CD14-positive monocyte (primary cell): ENCODE results near the gene MAP3K10. TPM values are rescaled to one million over a fixed set of nuclear protein-coding genes. Genes with fewer than 3 reads are reported as not detected.

Experiments
- DNase-seq, 3 donors: peaks; one replicate each; pipeline ENCODE4 v3.0.0-alpha.2; 2011 to 2022
- H2AFZ ChIP-seq: 2 replicates; pipeline ENCODE4 v1.6.0; 2012; ENCODE audit warnings: mild to moderate bottlenecking, low read depth, low read length, inconsistent platforms; ENCODE audit not compliant: insufficient read depth, poor library complexity, severe bottlenecking
- H3K27ac ChIP-seq, 2 donors: 1 replicate in 1 of 2; 2 replicates in 1 of 2; pipeline ENCODE4 v1.5.1; 2012 to 2013; ENCODE audit warnings: low read length in 2 of 2, control low read depth in 1 of 2, inconsistent platforms in 1 of 2, low read depth in 1 of 2, mild to moderate bottlenecking in 1 of 2
- H3K27me3 ChIP-seq, 2 donors: one replicate each; pipeline versions ENCODE4 v1.6.0 to v1.6.1; 2011 to 2013; ENCODE audit warnings: low read length in 2 of 2; ENCODE audit not compliant: control insufficient read depth in 2 of 2, insufficient read depth in 2 of 2
- H3K36me3 ChIP-seq, 2 donors: replicated peaks in 1 of 2; 1 replicate in 1 of 2; 2 replicates in 1 of 2; pipeline versions ENCODE4 v1.5.1 to v1.6.1; 2012 to 2013; ENCODE audit warnings: low read length in 2 of 2, control low read depth in 1 of 2, inconsistent platforms in 1 of 2, mild to moderate bottlenecking in 1 of 2; ENCODE audit not compliant: insufficient read depth in 2 of 2, control insufficient read depth in 1 of 2
- H3K4me1 ChIP-seq, 2 donors: 1 replicate in 1 of 2; 2 replicates in 1 of 2; pipeline versions ENCODE4 v1.5.1 to v1.6.1; 2012 to 2013; ENCODE audit warnings: low read length in 2 of 2, control low read depth in 1 of 2, inconsistent platforms in 1 of 2, mild to moderate bottlenecking in 1 of 2, moderate library complexity in 1 of 2; ENCODE audit not compliant: insufficient read depth in 2 of 2, control insufficient read depth in 1 of 2
- H3K4me2 ChIP-seq: replicated peaks from 2 replicates; pipeline ENCODE3; 2012; ENCODE audit warnings: low read length, moderate library complexity, mild to moderate bottlenecking; ENCODE audit not compliant: poor library complexity, severe bottlenecking; ENCODE audit errors: extremely low read depth
- H3K4me3 ChIP-seq, 3 experiments: fragments of 200-600 bp in 1 of 3; sonication (generic) in 1 of 3; replicated peaks in 1 of 3; 1 replicate in 2 of 3; 2 replicates in 1 of 3; pipeline ENCODE4 v1.5.1; 2011 to 2013; ENCODE audit warnings: low read length in 3 of 3, mild to moderate bottlenecking in 3 of 3, control low read depth in 2 of 3, low read depth in 2 of 3, inconsistent platforms in 1 of 3, moderate library complexity in 1 of 3
- H3K79me2 ChIP-seq: 2 replicates; pipeline ENCODE4 v1.6.0; 2012; ENCODE audit warnings: mild to moderate bottlenecking, control low read depth, inconsistent platforms, low read length, moderate library complexity; ENCODE audit not compliant: insufficient read depth
- H3K9ac ChIP-seq: 2 replicates; pipeline ENCODE4 v1.6.0; 2017; ENCODE audit warnings: low read length, mild to moderate bottlenecking; ENCODE audit not compliant: insufficient read depth, poor library complexity, severe bottlenecking
- H3K9me3 ChIP-seq, 2 donors: replicated peaks in 1 of 2; 1 replicate in 1 of 2; 2 replicates in 1 of 2; pipeline versions ENCODE4 v1.5.1 to v1.6.1; 2012 to 2013; ENCODE audit warnings: low read length in 2 of 2, control low read depth in 1 of 2; ENCODE audit not compliant: control insufficient read depth in 1 of 2, insufficient read depth in 1 of 2
- H4K20me1 ChIP-seq: 2 replicates; pipeline ENCODE4 v1.6.0; 2012; ENCODE audit warnings: mild to moderate bottlenecking, low read length, control low read depth, moderate library complexity; ENCODE audit not compliant: insufficient read depth
- H3K27ac Mint-ChIP-seq, 7 donors: one replicate each; pipeline ENCODE4 v1.8.0; 2020; ENCODE audit warnings: mild to moderate bottlenecking in 7 of 7, mixed read lengths in 7 of 7, moderate library complexity in 6 of 7, inconsistent platforms in 2 of 7
- H3K27me3 Mint-ChIP-seq, 3 donors: one replicate each; pipeline ENCODE4 v1.8.0; 2021 to 2022; ENCODE audit warnings: low read depth in 3 of 3, mild to moderate bottlenecking in 3 of 3, mixed read lengths in 3 of 3, moderate library complexity in 3 of 3, inconsistent platforms in 1 of 3
- H3K36me3 Mint-ChIP-seq, 2 donors: one replicate each; pipeline ENCODE4 v1.8.0; 2020; ENCODE audit warnings: mixed read lengths in 2 of 2, inconsistent platforms in 1 of 2, mild to moderate bottlenecking in 1 of 2
- H3K4me1 Mint-ChIP-seq: one replicate; pipeline ENCODE4 v1.8.0; 2020; ENCODE audit warnings: mild to moderate bottlenecking, mixed read lengths
- H3K4me3 Mint-ChIP-seq, 2 donors: one replicate each; pipeline ENCODE4 v1.8.0; 2020; ENCODE audit warnings: mild to moderate bottlenecking in 2 of 2, mixed read lengths in 2 of 2, moderate library complexity in 1 of 2
- H3K9me3 Mint-ChIP-seq, 7 donors: one replicate each; pipeline ENCODE4 v1.8.0; 2020 to 2022; ENCODE audit warnings: mixed read lengths in 7 of 7, mild to moderate bottlenecking in 6 of 7, moderate library complexity in 6 of 7, inconsistent platforms in 2 of 7
- CTCF ChIP-seq: fragments of 200-600 bp; IDR thresholded peaks from one replicate; pipeline ENCODE4 v1.8.0; 2022; ENCODE audit warnings: antibody characterized with exemption, mild to moderate bottlenecking
- WGBS: methylation state at CpG from one replicate; pipeline ENCODE4 v1.1.5; 2013; ENCODE audit warnings: missing lambda C conversion rate; ENCODE audit not compliant: insufficient coverage; 5-methylcytosine and 5-hydroxymethylcytosine counted together
- intact Hi-C, 2 donors: fragments of 100-400 bp; cut with micrococcal nuclease; formaldehyde crosslinking; loops; one replicate each; pipeline versions ENCODE4 v1.15.0 to v1.15.1; 2023
- polyA plus RNA-seq, 3 donors: library from polyadenylated mRNA; depleted of rRNA in 1 of 3; unstranded in 2 of 3; stranded (reverse) in 1 of 3; fragments of 300-500 nt in 2 of 3; fragments of >200 nt in 1 of 3; fragmentation: Illumina TruSeq in 2 of 3; gene quantifications; 1 replicate in 2 of 3; 2 replicates in 1 of 3; pipeline ENCODE4 v1.2.3, GENCODE V29; 2012 to 2021

Gene MAP3K10
- polyA plus RNA-seq, 3 donors: 0.05 to 9.1 TPM; not detected in 1

GRCh38 chr19:40253611-40254092, 62.4 kb downstream of the MAP3K10 start:
- peaks cover 52% of the 10 kb centered on the region for H4K20me1 ChIP-seq
- Mint-ChIP-seq H3K27ac (no peak overlapping the region), H3K36me3 (peaks cover 66 to 80% of the 10 kb centered on the region in 2 donors), H3K4me3 (no peak overlapping the region), H3K4me1 (no peaks in the 10 kb centered on the region), H3K27me3 (peaks cover 0 to 4% (median 0%) of the 10 kb centered on the region in 3 donors), H3K9me3 (no peaks in the 10 kb centered on the region)
- WGBS: 95% methylated on average over 6 of the region's 8 CpGs
- H3K4me2 ChIP-seq: no peak overlapping the region
- H3K27ac ChIP-seq: no peak overlapping the region
- H2AFZ ChIP-seq: no peak overlapping the region
- intact Hi-C loops: no loop called here
- H3K4me3 ChIP-seq: no peak overlapping the region
- peaks cover 27% of the 10 kb centered on the region for H3K79me2 ChIP-seq
- no peaks in the 10 kb centered on the region for H3K9me3 ChIP-seq
- H3K27me3 ChIP-seq: no peaks in the 10 kb centered on the region
- H3K4me1 ChIP-seq: no peaks in the 10 kb centered on the region
- DNase-seq: no peak
- no peak overlapping the region for H3K9ac ChIP-seq
- TF ChIP-seq CTCF: no peak
- H3K36me3 ChIP-seq: peaks cover 69 to 87% of the 10 kb centered on the region in 2 donors

GRCh38 chr19:40254714-40255418, 63.6 kb downstream of the MAP3K10 start:
- no peak overlapping the region for H3K9ac ChIP-seq
- H3K4me3 ChIP-seq: no peak overlapping the region
- Mint-ChIP-seq H3K27ac (peak overlapping the region in 2 of 7 donors; percentile 8 to 26), H3K4me1 (no peaks in the 10 kb centered on the region), H3K27me3 (peaks cover 0 to 4% (median 0%) of the 10 kb centered on the region in 3 donors), H3K4me3 (no peak overlapping the region), H3K9me3 (no peaks in the 10 kb centered on the region), H3K36me3 (peaks cover 66 to 75% of the 10 kb centered on the region in 2 donors)
- H3K79me2 ChIP-seq: peaks cover 39% of the 10 kb centered on the region
- no peak for DNase-seq
- no peak for TF ChIP-seq CTCF
- peaks cover 61 to 77% of the 10 kb centered on the region in 2 donors for H3K36me3 ChIP-seq
- H2AFZ ChIP-seq: no peak overlapping the region
- no peak overlapping the region for H3K4me2 ChIP-seq
- intact Hi-C loops: no loop called here
- peaks cover 59% of the 10 kb centered on the region for H4K20me1 ChIP-seq
- WGBS: 99% methylated on average over 15 of the region's 16 CpGs
- H3K27me3 ChIP-seq: no peaks in the 10 kb centered on the region
- H3K27ac ChIP-seq: no peak overlapping the region
- H3K4me1 ChIP-seq: no peaks in the 10 kb centered on the region
- H3K9me3 ChIP-seq: no peaks in the 10 kb centered on the region
